ENCODE data around the gene GPR18. TPM values are rescaled to one million over a fixed set of nuclear protein-coding genes. Genes with fewer than 3 reads are reported as not detected.

The GPR18 gene
- polyA plus RNA-seq, 1 donor (not counting 4 experiments of a cell fraction or from before 2014, with no cell fraction given), result not detected

DNA sequence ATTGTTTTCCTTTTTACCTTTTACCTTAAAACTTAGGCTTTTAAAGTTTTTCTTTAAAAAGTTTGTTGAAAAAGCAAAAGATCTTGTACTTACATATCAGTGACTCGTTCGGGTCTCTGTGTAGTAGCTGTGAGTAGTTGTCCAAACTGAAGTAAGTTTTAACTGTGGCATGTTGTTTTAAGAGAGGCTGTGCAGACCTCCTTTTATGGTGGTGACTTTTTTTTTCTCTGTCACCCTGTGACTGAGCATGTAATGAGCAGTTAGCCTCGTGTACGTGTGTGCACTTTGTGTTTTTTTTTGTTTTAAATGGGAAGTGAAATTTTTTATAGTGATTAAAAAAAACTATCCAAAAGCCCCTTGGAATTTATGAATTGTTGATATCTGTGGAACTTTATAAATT, 49.1 kb upstream of the GPR18 start, which contains the start of gene GPR183:
Gene GPR183, minus strand, starts transcription at position 153 of the 400 bp plus-strand sequence. CDS start 11,254 bp downstream, outside the sequence.
- H3K4me2 ChIP-seq (ENCODE audit: control insufficient read depth, extremely low read depth, insufficient read depth, low read depth, low read length), result no peak within 1 kb of the TSS
- no peak within 1 kb of the TSS for H3K9ac ChIP-seq (ENCODE audit: control insufficient read depth, extremely low read depth, insufficient read depth, low read length)
- no peaks in the 10 kb centered on the region for H3K9me3 ChIP-seq (ENCODE audit: control insufficient read depth, low read depth, low read length)
- no peaks in the 10 kb centered on the region for H4K20me1 ChIP-seq (ENCODE audit: control insufficient read depth, extremely low read depth, insufficient read depth, low read length)
- peak within 1 kb of the TSS; percentile 51 for H3K27ac ChIP-seq (ENCODE audit: control insufficient read depth, insufficient read depth, low read length)
- FAIRE-seq, result no peak
- H3K4me1 ChIP-seq (ENCODE audit: control insufficient read depth, extremely low read depth, insufficient read depth, low read length), result peaks cover 7% of the 10 kb centered on the region
- no peaks in the 10 kb centered on the region for H3K9me1 ChIP-seq (ENCODE audit: control insufficient read depth, extremely low read depth, insufficient read depth, low read length)
- no peaks in the 10 kb centered on the region for H3K27me3 ChIP-seq (ENCODE audit: control insufficient read depth, extremely low read depth, insufficient read depth, low read length)
- no peak for DNase-seq (ENCODE audit: low read depth, low spot score)
- no peak within 1 kb of the TSS for H3K4me3 ChIP-seq (ENCODE audit: control insufficient read depth in 2 of 3, extremely low read depth in 1 of 3, insufficient read depth in 2 of 3, low read depth in 1 of 3, low read length in 3 of 3)
- dilution Hi-C loops (cut with MboI; ENCODE audit: extremely low pct_ligation_motif_present, low sequenced_read_pairs), result no loop called here
- peaks cover 0 to 2% of the 10 kb centered on the region in 2 experiments for H3K36me3 ChIP-seq (ENCODE audit: control insufficient read depth in 2 of 2, extremely low read depth in 1 of 2, insufficient read depth in 2 of 2, low read length in 2 of 2)
- TF ChIP-seq, protein P1, sequence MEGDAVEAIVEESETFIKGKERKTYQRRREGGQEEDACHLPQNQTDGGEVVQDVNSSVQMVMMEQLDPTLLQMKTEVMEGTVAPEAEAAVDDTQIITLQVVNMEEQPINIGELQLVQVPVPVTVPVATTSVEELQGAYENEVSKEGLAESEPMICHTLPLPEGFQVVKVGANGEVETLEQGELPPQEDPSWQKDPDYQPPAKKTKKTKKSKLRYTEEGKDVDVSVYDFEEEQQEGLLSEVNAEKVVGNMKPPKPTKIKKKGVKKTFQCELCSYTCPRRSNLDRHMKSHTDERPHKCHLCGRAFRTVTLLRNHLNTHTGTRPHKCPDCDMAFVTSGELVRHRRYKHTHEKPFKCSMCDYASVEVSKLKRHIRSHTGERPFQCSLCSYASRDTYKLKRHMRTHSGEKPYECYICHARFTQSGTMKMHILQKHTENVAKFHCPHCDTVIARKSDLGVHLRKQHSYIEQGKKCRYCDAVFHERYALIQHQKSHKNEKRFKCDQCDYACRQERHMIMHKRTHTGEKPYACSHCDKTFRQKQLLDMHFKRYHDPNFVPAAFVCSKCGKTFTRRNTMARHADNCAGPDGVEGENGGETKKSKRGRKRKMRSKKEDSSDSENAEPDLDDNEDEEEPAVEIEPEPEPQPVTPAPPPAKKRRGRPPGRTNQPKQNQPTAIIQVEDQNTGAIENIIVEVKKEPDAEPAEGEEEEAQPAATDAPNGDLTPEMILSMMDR (optimal IDR thresholded peaks at IDR 0.05 in 1 of 3, IDR thresholded peaks at IDR 0.05 in 1 of 3, conservative IDR thresholded peaks at IDR 0.05 in 1 of 3; ENCODE audit: extremely low read depth in 1 of 3, insufficient read depth in 2 of 3, low read length in 3 of 3), result no peak
- no peak for TF ChIP-seq EZH2 (IDR thresholded peaks at IDR 0.05; ENCODE audit: low read length)
- no peak within 1 kb of the TSS for H2AFZ ChIP-seq (ENCODE audit: control insufficient read depth, low read length)
- H3K79me2 ChIP-seq (ENCODE audit: control insufficient read depth, insufficient read depth, low read length), result peaks cover 2% of the 10 kb centered on the region

- Histone ChIP-seq H3K27ac (ENCODE audit: control insufficient read depth, insufficient read depth, low read length) (no peak overlapping the region), H3K9ac (ENCODE audit: control insufficient read depth, extremely low read depth, insufficient read depth, low read length) (no peak overlapping the region), H3K4me3 (ENCODE audit: control insufficient read depth in 2 of 3, extremely low read depth in 1 of 3, insufficient read depth in 2 of 3, low read depth in 1 of 3, low read length in 3 of 3) (no peak overlapping the region), H3K27me3 (ENCODE audit: control insufficient read depth, extremely low read depth, insufficient read depth, low read length) (no peaks in the 10 kb centered on the region), H3K9me1 (ENCODE audit: control insufficient read depth, extremely low read depth, insufficient read depth, low read length) (no peaks in the 10 kb centered on the region), H3K4me2 (ENCODE audit: control insufficient read depth, extremely low read depth, insufficient read depth, low read depth, low read length) (no peak overlapping the region), H4K20me1 (ENCODE audit: control insufficient read depth, extremely low read depth, insufficient read depth, low read length) (no peaks in the 10 kb centered on the region), H3K79me2 (ENCODE audit: control insufficient read depth, insufficient read depth, low read length) (no peaks in the 10 kb centered on the region), H3K4me1 (ENCODE audit: control insufficient read depth, extremely low read depth, insufficient read depth, low read length) (peaks cover 12% of the 10 kb centered on the region), H3K36me3 (ENCODE audit: control insufficient read depth in 2 of 2, extremely low read depth in 1 of 2, insufficient read depth in 2 of 2, low read length in 2 of 2) (peaks cover 0 to 2% of the 10 kb centered on the region in 2 experiments), H3K9me3 (ENCODE audit: control insufficient read depth, low read depth, low read length) (no peaks in the 10 kb centered on the region), H2AFZ (ENCODE audit: control insufficient read depth, low read length) (no peak overlapping the region)
- dilution Hi-C loops (cut with MboI; ENCODE audit: extremely low pct_ligation_motif_present, low sequenced_read_pairs), result no loop called here
- no peak for DNase-seq (ENCODE audit: low read depth, low spot score)
- no peak for FAIRE-seq
- TF ChIP-seq EZH2 (IDR thresholded peaks at IDR 0.05; ENCODE audit: low read length), result no peak
Measured at GRCh38 chr13:99305566-99305965, 47.4 kb upstream of the GPR18 start.

- Histone ChIP-seq H3K9ac (ENCODE audit: control insufficient read depth, extremely low read depth, insufficient read depth, low read length) (no peak overlapping the region), H3K9me3 (ENCODE audit: control insufficient read depth, low read depth, low read length) (no peaks in the 10 kb centered on the region), H3K79me2 (ENCODE audit: control insufficient read depth, insufficient read depth, low read length) (no peaks in the 10 kb centered on the region), H3K9me1 (ENCODE audit: control insufficient read depth, extremely low read depth, insufficient read depth, low read length) (no peaks in the 10 kb centered on the region), H3K4me3 (ENCODE audit: control insufficient read depth in 2 of 3, extremely low read depth in 1 of 3, insufficient read depth in 2 of 3, low read depth in 1 of 3, low read length in 3 of 3) (no peak overlapping the region), H2AFZ (ENCODE audit: control insufficient read depth, low read length) (no peak overlapping the region), H3K27ac (ENCODE audit: control insufficient read depth, insufficient read depth, low read length) (no peak overlapping the region), H3K4me1 (ENCODE audit: control insufficient read depth, extremely low read depth, insufficient read depth, low read length) (peaks cover 12% of the 10 kb centered on the region), H3K27me3 (ENCODE audit: control insufficient read depth, extremely low read depth, insufficient read depth, low read length) (no peaks in the 10 kb centered on the region), H4K20me1 (ENCODE audit: control insufficient read depth, extremely low read depth, insufficient read depth, low read length) (no peaks in the 10 kb centered on the region), H3K36me3 (ENCODE audit: control insufficient read depth in 2 of 2, extremely low read depth in 1 of 2, insufficient read depth in 2 of 2, low read length in 2 of 2) (peaks cover 0 to 2% of the 10 kb centered on the region in 2 experiments), H3K4me2 (ENCODE audit: control insufficient read depth, extremely low read depth, insufficient read depth, low read depth, low read length) (no peak overlapping the region)
- DNase-seq (ENCODE audit: low read depth, low spot score) (no peak), FAIRE-seq (no peak)
- dilution Hi-C loops (cut with MboI; ENCODE audit: extremely low pct_ligation_motif_present, low sequenced_read_pairs), result no loop called here
- TF ChIP-seq, protein P1 (optimal IDR thresholded peaks at IDR 0.05 in 1 of 3, IDR thresholded peaks at IDR 0.05 in 1 of 3, conservative IDR thresholded peaks at IDR 0.05 in 1 of 3; ENCODE audit: extremely low read depth in 1 of 3, insufficient read depth in 2 of 3, low read length in 3 of 3), result no peak
- no peak for TF ChIP-seq EZH2 (IDR thresholded peaks at IDR 0.05; ENCODE audit: low read length)
Measured at GRCh38 chr13:99305158-99305557, 47.0 kb upstream of the GPR18 start.

Data from keratinocyte (primary cell).